GM19463 (cell line): Measurements from ENCODE around the gene PPDPF.

ENCODE experiments used
- ATAC-seq: cut with Tn5 transposase; IDR thresholded peaks from one replicate; pipeline ENCODE4 v1.9.1; 2021; ENCODE audit warnings: mild to moderate bottlenecking, moderate library complexity; ENCODE audit not compliant: unreplicated experiment

Gene PPDPF

DNA sequence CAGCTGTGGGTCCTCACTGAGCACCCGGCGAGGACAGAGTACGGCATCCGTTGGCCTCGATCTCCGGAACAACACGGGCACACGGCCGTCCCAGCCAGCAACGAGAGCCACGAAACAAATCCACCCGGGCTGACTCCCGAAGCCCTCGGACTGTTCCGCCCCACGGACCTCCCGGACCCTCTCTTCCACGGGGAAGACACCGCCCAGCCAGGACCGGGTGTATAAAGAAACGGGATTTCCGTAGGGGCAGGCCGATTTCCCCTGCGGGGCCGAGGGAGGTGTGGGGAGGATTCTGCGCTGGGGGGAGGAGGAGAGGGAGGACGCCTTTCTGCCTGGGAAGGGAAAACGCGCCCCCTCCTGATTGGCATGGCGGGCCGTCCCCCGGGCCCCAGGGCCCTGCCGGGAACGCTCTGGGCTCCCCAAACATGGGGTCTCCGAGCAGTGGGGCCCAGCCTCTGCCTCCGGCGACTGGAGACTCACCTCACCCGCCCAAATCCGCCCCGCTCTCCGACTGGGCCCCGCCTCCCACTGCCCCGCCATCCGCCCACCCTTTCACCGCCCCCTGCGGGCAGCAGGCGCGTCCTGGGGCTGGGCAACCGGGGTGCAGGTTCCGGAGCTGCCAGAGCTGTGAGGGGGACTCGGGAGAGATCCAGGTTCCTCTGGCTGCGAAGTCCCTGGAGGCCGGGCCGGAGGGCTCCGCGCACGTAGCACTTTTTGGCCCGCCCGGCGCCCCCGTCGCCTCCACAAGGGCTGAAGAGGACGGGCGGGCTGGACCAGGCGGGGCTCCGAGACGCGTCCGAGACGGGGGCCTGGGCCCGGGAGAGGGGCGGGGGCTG, 679 bp upstream of the PPDPF start:
- peak; percentile 43 for ATAC-seq

DNA sequence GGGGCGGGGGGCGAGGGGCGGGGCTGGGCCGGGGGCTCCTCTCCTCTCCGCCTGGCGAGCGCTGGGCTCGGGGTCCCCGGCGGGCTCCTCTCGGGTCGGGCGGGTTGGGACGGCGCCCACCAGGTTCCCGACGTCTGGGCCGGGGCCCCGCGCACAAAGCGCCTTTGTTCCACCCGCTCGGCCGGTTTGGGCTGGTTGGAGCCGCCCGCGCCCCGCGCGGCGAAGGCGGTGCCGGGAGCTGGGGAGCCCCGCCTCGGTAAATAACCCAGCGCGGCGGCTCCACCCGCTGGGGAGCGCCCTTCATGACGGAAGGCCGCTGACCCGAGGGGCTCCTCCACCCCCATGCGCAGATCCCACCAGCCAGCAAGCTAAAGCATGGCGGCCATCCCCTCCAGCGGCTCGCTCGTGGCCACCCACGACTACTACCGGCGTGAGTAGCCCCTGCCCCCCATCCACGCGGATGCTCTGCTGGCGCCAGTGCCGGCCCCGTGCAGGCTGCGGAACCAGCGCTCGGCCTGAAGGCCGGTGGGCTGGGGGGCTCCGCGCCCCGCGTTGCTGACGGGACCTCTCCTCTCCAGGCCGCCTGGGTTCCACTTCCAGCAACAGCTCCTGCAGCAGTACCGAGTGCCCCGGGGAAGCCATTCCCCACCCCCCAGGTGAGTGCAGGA, 503 bp downstream of the PPDPF start:
- peak; percentile 53 for ATAC-seq

DNA sequence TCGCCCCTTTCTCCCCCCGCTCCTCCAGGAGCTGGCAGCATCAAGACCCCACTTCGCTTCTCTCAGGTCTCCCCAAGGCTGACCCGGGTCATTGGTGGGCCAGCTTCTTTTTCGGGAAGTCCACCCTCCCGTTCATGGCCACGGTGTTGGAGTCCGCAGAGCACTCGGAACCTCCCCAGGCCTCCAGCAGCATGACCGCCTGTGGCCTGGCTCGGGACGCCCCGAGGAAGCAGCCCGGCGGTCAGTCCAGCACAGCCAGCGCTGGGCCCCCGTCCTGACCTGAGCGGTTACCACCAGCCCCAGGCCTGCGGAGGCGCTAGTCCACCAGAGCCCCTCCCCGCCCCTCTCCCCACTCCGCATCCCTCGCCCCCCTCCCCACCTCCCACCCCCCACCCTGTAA, 1.0 kb downstream of the PPDPF start:
- ATAC-seq, result no peak

DNA sequence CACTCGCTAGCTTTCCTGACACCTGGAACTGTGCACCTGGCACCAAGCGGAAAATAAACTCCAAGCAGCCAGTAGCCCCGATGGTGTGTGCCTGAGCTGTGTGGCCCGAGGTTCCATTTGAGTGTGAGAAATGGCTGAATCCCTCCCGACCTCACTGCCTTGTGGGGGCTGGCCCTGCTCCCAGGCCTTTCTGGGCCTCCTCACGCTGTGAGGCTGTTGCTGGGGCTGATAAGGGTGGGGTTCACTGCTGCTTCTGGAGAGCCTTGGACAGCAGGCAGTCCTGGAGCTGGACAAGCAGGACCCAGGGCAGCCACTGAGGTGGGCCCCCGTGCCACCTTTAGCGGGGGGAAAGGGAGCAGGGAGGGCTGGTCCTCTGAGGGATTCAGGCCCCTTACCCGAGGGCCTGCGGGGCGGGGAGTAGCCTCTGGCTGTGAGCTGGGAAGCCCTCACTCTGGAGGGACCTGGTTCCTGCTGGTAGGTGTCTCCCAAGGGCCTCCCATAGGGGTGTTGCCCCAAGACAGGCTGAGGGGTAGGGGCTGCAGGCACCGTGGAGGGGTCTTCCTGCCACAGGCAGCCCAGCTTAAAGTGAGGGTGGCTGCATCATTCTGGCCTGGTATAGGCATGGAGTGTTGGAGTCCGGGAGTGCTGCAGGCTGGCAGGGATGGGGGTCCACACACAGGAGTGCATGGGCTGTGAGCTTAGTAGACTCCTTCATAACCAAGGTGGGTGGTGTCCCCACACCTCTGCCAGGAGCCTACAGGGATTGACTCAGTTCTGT, 1.7 kb downstream of the PPDPF start:
- ATAC-seq, result no peak

DNA sequence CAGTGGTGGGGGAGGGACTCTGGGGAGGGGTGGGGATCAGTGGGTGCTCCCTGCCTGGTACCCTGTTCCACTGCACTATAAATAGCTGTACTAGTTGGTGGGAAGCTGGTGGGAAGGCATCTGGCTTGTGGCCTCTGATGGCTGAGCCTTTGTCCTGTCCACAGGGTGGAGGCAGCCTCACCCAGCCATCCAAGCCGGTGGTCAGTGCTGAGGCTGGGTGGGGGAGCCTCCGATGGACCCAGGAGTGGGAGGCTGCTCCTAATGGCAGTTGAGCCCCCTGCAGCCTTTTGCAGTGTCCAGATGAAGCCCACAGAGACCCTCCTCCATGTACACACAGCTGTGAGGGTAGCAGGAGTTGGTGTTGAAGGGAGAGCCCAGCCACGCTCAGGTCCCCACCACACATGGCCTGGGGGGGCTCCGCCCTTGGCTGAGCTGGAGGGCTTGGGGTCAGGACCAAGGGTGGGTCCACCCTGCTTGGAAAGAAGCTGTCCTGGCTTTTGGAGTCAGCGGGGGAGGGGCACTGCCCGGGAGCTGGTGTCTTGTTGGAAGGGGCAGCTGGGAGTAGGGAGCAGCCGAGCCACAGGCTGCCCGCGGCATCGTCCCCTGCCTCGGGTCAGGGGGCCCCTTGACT, 2.5 kb downstream of the PPDPF start:
- no peak for ATAC-seq

DNA sequence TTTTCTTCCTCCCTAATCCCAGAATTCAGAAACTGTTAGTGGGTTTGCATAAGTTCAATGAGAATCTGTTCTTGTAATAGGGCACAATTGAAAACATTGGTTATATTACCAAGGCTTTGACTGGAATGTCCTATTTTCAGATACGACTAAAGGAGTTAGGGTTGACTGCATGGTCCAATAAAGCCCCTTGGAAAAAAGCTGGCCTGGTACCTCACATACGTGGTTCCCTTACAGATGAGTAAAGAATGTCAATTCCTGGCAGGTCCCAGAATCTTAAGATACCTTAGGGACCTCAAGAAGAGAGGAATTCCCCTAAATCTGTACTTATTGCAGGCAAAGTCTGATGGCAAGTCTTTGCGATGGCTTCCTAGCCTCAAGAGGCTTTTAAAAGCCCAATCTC, 4.6 kb downstream of the PPDPF start:
- no peak for ATAC-seq

DNA sequence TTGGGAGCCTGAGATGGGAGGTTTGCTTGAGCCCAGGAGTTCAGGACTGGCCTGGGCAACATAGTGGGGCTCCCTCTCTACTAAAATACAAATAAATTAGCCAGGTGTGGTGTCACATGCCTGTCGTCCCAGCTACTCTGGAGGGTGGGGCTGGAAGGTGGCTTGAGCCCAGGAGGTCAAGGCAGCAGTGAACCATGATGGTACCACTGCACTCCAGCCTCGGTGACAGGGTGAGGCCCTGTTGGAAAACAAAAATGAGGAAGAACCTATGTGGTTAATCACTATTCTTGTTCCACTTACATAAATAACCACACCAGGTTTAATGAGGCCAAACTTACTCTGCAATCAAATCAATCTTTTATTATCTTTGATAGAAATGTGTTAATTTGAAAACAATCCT, 5.4 kb downstream of the PPDPF start:
- ATAC-seq, result no peak

DNA sequence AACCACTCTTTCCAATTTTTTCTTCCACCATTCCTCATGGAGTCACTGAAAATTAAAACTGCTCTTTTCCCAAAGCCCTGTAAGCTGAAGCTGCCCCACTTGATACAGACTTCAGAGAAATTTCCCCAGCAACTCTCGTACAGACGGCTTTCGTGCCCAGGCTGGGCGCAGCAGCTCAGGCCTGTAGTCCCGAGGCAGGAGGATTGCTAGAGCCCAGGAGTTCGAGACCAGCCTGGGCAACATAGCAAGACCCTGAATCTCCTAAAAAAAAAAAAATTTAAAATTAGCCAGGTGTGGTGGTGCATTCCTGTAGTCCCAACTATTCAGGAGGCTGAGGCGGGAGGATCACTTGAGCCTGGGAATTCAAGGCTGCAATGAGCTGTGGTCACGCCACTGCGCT, 6.6 kb downstream of the PPDPF start:
- ATAC-seq, result no peak

DNA sequence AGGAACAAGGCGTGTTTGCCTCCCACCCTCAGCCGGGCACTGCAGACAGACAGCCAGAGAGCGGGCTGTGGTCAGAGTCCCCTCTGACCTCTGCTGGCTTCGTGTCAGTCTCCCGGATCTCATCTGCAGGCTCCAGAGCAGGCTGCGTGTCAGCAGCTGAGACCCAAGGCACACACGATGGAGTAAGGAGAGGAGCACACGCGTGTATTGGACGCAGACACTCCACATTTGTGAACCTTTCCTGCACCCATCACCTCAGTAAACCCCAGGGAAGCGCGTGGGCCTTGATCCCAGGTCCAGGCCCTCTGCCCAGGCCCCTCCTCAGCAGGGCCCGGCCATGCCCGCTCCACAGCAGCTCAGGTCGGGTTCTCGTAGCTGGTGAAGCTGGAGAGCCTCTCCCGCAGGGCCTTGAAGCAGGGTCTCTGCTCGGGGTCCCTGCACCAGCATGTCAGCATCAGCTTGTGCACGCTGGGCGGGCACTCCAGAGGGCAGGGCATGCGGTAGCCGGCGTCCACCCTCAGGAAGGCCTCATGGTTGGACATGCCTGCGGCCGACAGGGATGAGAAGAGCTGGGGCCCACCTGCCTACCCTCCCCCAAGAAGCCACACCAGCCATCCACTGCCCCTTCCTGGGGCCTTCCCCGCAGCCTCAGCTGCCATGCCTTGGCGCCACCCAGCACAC, 8.8 kb downstream of the PPDPF start:
- ATAC-seq, result no peak

DNA sequence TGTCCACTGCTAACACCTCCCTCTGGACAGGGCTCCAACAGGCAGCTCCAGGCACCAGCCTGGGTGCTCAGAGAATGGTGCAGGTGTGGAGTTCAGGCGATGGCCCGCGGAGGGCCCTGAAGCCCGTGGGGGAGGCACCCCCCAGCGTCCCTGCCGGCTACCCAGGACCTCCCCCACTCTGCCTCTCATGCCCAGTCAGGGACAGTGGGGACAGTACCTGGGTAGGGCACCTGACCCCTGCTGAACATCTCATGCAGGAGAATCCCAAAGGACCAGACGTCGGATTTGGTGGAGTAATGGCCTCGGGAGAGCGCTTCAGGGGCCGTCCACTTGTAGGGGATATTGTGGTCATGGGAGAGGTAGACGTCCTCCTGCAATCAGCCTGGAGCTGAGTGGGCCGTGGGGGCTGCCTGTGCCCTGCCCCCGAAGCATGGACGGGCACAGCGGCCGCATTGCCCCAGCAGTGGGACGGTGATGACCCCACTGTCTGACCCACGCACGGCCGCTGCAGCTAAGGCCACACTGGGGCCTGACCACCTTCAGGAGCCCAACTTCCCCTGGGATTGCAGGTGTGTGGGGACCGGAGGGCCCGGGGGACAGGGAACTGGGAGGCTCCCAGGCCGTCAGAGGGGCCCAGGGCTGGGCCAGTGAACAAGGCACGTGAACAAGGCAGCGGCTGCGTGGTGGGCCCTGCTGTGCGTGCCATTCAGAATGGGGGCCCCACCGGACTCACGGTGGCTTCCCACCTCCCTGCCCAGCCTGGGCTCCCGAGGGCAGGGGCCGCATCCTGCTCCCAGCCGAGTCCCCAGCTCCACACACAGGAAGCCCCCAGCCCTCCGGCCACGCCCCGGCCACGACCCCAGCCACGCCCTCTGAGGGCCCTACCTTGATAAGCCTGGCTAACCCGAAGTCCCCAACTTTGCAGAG, 9.6 kb downstream of the PPDPF start:
- no peak for ATAC-seq

DNA sequence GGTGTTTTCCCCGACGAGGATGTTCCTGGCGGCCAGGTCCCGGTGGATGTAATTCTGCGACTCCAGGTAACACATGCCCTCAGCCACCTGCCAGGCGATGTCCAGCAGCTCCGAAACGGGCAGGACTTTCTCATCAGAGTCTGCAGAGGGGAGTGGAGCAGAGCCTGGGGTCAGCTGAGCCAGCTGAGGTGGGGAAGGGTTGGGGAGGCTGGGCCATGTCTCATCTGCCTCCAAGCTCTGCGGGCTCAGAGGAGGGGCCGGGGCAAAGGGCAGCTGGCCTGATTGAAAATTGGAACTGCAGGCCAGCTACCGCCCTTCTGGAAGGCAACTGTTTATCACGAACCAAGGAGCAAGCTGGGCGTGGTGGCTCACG, 10.2 kb downstream of the PPDPF start:
- ATAC-seq, result no peak

DNA sequence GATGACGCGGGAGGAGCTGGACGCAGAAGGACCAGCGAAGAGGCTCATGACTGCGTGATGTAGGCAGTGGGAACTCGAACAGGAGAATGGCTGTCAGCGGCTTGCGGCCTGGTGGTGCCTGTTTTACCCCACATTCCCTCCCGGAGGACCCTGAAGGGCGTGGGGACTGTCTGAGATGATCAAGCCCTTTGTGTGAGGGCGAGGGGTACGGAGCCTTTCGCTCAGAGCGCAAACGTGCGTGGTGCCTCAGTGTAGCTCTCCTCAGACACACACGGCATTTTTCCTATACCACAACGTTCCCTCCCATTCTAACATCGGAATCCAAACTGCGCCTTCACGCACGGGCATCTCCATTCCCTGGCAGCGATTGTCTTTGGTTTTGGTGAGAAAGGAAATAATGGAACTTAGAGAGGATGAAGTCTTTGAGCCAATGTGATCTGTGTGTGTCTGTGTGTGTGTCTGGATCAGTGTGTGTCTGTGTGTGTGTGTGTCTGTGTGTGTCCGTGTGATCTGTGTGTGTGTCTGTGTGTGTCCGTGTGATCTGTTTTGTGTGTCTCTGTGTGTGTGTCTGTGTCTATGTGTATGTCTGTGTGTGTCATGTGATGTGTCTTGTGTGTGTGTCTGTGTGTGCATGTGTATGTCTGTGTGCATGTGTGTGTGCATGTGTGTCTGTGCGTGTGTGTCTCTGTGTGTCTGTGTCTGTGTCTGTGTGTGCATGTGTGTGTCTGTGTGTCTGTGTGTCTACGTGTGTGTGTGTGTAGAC, 11.3 kb downstream of the PPDPF start:
- ATAC-seq, result no peak

DNA sequence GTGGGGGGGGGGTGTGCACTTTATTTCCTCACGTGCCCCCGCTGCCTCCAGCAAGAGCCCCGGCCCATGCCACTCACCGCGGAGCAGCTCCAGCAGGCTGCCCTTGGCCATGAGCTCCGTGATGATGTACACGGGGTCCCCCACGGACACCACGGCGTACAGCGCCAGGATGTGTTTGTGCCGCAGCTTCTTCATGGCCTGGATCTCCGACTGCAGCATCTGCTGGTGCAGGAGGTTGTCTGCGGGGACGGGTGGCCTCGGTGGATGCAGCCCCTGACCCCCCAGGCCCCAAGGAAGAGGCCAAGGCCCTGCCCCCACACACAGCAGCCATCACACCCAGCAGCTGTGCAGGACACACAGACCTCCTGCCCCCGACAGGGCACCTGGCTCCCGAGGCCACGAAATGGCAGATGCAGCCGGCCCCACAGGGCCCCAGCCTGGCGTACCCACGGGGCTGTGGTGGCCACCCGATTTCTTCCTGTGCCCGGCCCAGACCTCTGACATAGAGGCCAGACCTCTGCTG, 11.9 kb downstream of the PPDPF start:
- ATAC-seq, result no peak

DNA sequence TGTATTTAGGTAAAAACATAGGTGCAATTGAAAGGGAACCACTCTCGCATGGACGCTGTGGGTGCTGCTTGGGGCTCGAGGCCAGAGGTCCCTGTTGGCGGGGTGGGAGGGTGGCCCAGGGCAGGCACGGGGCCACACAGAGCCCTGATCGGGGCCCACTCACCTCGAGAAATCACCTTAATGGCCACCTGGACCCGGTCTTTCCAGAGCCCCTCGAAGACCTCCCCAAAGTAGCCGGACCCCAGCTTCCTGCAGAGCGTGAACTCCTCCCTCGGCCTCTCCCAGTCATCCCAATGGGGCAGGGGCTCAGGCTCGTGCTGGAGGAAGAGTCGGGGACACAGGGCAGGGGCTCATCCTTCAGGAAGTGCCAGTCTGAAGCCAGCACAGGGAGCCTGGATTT, 12.8 kb downstream of the PPDPF start:
- no peak for ATAC-seq

DNA sequence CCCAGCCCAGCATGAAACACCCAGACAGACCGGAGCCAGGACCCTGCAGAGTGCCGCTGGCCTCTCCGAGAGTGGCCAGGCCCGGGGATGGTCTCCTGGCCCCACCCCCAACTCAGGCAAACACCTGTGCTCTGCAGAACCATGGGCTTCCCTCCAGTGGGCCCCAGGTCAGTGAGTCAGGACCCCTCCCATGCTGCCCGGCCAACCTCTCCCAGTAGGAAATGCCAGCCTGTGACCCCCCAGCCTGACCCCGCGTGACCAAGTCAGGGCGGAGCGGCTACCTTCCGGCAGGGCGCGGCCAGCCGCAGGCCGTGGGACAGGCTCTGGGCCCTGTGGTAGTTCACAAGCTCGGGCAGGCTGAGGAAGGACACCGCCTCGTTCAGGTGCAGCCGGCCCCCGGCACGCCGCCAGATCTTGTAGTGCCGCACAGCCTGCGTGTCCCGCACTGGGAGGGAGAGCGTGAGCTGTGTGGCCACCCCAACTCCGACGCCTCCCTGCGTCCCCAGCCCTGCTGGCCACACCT, 13.4 kb downstream of the PPDPF start:
- no peak for ATAC-seq

DNA sequence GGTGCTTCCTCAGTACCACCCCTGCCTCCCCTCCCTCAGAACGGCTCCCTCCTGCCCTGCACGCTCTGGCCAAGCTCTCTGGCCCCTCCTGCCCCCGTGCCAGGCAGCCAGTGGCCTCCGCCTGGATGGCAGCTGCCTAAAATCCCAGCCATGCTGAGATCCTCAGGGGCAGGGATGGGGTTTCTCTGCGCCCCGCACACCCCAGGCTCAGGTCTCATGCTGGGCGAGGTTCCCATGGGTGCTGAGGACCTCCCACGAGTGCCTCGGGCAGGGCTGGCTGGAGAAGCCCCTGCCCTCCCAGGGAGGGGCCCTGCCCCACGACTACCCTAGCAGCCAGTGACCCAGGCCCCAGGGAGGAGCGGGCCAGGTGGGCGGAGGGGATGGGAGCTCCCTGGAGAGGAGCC, 13.9 kb downstream of the PPDPF start:
- no peak for ATAC-seq

DNA sequence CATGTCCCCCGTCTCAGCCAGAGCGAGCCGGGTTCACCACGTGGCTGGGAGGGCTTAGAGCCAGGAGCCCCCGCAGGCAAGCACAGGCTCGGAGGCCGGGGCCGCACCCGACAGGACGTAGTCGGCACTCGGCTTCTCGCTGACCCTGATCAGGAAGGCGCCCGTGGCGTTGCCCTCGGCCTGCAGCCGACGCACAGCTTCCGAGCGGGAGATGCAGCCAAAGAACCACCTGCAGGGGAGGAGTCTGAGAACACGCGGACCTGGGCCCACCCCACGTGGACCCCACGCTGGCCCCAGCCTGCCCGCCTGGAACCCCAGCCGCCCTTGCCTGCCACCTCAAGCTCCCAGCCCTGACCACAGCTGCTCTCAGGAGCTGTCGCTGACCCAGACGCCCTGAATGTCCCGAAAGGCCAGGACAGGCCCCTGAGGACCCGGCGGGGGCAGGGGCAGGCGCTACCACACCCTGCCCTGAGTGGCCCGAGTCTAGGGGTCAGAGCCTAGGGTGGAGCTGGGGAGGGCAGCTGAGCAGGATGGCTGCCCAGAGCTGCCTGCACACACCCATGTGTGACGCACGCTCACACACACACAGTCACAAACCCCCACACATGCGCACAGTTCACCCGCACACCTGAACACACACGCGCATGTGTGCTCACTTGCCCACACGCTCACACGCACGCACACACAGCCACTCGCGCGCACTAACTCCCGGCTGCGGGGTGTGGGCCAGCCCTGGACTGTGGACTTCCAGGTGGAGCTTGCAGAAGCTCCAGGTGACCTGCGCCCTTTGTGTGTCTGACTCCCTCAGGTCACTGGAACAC, 14.5 kb downstream of the PPDPF start:
- ATAC-seq, result no peak
